T-helper 1 cell treated with Interleukin-12 subunit alpha and Interleukin-12 subunit beta and Interleukin-4 antibody, amounts not matched to agents 30 ng/mL and 1 ng/mL, for 36 hours (primary cell): Measurements from ENCODE around the gene VPS8. TPM values are rescaled to one million over a fixed set of nuclear protein-coding genes. Genes with fewer than 3 reads are reported as not detected.

ENCODE experiments used
- intact Hi-C: fragments of 100-400 bp; cut with micrococcal nuclease; formaldehyde crosslinking; loops from one replicate; pipeline ENCODE4 v1.15.1; 2024
- total RNA-seq: library from RNA; stranded (reverse); gene quantifications from 2 replicates; pipeline ENCODE4 v1.2.3, GENCODE V29; 2022

Gene VPS8
- total RNA-seq, 1 donor from 2014 or later: 82.6 TPM

- intact Hi-C loops: no loop called here
These were observed 239.8 kb downstream of the VPS8 start for GRCh38 chr3:185051801-185052200.

GRCh38 chr3:185052631-185053030, 240.7 kb downstream of the VPS8 start:
- intact Hi-C loops: no loop called here

GRCh38 chr3:185056908-185057307, 244.9 kb downstream of the VPS8 start:
- intact Hi-C loops: no loop called here

- intact Hi-C loops: no loop called here
These were observed 245.9 kb downstream of the VPS8 start for GRCh38 chr3:185057829-185058228.

- intact Hi-C loops: no loop called here
These were observed 246.8 kb downstream of the VPS8 start for GRCh38 chr3:185058796-185059195.

GRCh38 chr3:185059766-185060165, 247.8 kb downstream of the VPS8 start:
- intact Hi-C loops: no loop called here

- intact Hi-C loops: no loop called here
These were observed 248.7 kb downstream of the VPS8 start for GRCh38 chr3:185060655-185061054.

- intact Hi-C loops: no loop called here
These were observed 250.2 kb downstream of the VPS8 start for GRCh38 chr3:185062191-185062590.

- intact Hi-C loops: no loop called here
These were observed 251.5 kb downstream of the VPS8 start for GRCh38 chr3:185063431-185063830.

- intact Hi-C loops: no loop called here
These were observed 253.1 kb downstream of the VPS8 start for GRCh38 chr3:185065059-185065458.

- intact Hi-C loops: no loop called here
These were observed 254.3 kb downstream of the VPS8 start for GRCh38 chr3:185066251-185066650.

GRCh38 chr3:185067173-185067572, 255.2 kb downstream of the VPS8 start:
- intact Hi-C loops: no loop called here

GRCh38 chr3:185069037-185070030, 257.4 kb downstream of the VPS8 start:
- intact Hi-C loops: no loop called here

GRCh38 chr3:185070491-185071286, 258.7 kb downstream of the VPS8 start:
- intact Hi-C loops: no loop called here

GRCh38 chr3:185071287-185071800, 259.4 kb downstream of the VPS8 start:
- intact Hi-C loops: no loop called here

- intact Hi-C loops: no loop called here
These were observed 263.6 kb downstream of the VPS8 start for GRCh38 chr3:185075547-185075946.

GRCh38 chr3:185076219-185076618, 264.3 kb downstream of the VPS8 start:
- intact Hi-C loops: no loop called here

GRCh38 chr3:185079625-185080024, 267.7 kb downstream of the VPS8 start:
- intact Hi-C loops: no loop called here

GRCh38 chr3:185081521-185081920, 269.6 kb downstream of the VPS8 start:
- intact Hi-C loops: no loop called here

GRCh38 chr3:185082149-185082548, 270.2 kb downstream of the VPS8 start:
- intact Hi-C loops: no loop called here

GRCh38 chr3:185082829-185083228, 270.9 kb downstream of the VPS8 start:
- intact Hi-C loops: no loop called here

- intact Hi-C loops: no loop called here
These were observed 272.4 kb downstream of the VPS8 start for GRCh38 chr3:185084402-185084801.
